Measurements from ENCODE around the gene IL12RB1.

- no peak for TF ChIP-seq POLR2A (IDR thresholded peaks at IDR 0.05)
- TF ChIP-seq CTCF (IDR thresholded peaks at IDR 0.05): no peak
- TF ChIP-seq EP300 (IDR thresholded peaks at IDR 0.05): no peak
Observed at GRCh38 chr19:18131841-18132596, 45.3 kb upstream of the IL12RB1 start.
